GM20431 (cell line): ENCODE measurements around the gene TAGAP.
"Not testable (repeated sequence)": the region's sequence is repeated elsewhere in the genome, so short reads cannot be mapped to it uniquely, and the experiment has no call there.

ENCODE experiments used
- in situ Hi-C: fragments of 300-500 bp; cut with MseI, MboI; formaldehyde crosslinking; loops from one replicate; pipeline ENCODE4 v1.15.0; 2020; ENCODE audit warnings: low sequenced_read_pairs; ENCODE audit not compliant: unreplicated experiment

The TAGAP gene

GRCh38 chr6:159047891-159048685 is 3.3 kb upstream of the TAGAP start:
- in situ Hi-C loops: no loop called here

DNA sequence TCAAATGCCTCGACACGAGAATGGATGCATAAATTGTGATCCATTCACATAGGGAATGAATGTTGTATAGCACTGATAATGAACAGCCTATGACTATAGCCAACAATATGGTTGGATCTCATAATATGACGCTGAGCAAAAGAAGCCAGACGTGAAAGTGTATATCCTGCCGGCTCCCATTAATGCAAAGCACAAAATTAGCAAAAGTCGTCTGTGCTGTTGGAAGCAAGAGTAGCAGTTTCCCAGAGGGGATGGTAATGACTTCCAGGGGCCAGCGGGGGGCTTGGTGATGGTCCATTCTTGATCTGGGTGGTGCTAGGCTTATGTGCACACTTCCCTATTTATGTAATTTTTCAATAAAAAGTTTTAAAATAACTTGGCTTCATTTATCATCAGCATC is 1.0 kb upstream of the TAGAP start:
- in situ Hi-C loops: no loop called here

DNA sequence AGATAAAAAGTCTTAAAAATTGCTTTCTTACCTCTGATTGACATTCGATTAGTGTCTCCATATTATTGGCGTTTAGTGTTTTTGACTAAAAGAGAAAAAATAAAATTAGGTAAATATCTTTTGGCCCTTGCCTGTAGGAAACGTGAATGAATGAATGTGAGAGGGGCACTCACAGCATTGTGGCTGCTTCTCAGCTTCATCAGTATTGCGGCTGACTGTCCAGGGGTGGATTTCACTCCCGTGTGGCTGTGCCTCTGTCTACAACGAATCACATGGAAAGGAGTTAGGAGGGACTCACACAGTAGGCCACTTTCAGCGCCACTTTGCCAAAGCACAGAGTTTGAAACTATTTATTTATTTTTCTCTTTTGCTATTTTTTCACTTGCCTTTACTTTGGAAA is 844 bp downstream of the TAGAP start:
- in situ Hi-C loops: no loop called here

DNA sequence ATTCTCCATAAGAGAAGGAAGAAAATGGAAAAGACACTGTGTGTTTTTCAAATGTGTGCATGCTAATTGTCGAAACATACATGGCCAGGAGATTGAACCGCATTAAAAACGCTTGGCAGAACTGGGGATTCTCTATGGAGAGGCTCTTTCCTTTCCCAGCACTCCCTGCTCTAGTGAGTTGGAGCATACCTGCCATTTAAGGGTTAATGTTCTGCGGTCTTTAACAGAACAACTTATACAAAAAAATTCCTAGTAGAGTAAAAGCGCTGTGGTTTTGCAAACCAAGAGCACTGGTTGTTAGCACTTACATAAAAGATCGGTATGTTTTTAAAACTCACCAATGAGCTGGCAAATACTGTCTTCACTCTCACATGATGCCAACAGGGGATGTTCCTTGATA is 1.5 kb downstream of the TAGAP start:
- in situ Hi-C loops: no loop called here

DNA sequence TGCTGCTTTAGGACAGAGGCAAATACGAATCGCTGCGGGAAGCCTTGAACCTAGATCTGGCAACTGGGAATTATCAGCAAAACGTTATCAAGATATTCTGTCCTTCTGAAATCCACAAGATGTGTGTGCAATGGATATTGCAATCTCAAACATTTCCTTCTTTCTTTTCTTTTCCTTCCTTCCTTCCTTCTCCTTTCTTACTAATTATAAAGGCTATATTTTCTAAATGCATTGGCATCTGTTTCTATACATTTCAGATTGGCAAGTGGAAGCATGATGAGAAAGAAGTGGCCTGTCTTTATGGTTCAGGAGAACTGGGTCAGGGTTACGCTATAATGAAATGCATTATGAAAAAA is 2.0 kb downstream of the TAGAP start:
- in situ Hi-C loops: no loop called here

DNA sequence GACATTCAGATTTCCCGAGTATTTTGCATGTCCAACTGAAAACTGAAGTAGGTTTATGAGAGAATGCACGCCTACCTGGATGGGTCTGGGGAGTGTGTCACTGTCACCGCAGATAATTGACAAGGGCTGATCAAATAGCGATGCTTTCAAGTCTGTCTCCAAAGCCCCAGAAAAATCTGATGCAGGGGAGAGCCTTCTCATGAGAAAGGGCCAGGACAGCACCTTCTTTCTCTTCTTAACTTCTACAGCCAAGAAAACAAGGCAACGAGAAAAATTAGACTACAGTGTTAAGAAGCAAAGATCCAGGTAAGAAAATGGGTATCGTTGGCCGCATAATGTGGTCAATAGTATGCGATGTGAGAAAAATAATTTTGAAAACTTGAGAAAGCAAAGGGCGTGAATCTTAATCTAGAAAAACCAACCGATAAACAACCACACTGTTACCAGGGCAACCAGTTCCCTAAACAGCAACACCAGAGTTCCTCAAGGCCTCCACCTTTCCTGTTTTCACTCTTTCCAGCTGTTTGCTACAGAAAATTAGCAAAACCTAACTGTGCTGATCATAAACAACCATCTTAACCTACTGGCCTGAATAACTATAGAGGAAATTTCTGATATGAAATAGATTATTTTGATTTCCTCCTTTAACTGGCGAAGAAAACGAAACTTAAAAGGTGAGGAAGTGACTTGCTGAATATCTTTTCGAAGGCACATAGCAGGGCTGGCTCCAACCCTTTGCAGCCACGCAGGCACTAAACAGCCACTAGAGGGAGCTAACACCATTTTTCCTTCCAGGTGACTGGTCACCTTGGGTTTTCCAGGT is 2.6 kb downstream of the TAGAP start:
- in situ Hi-C loops: no loop called here

DNA sequence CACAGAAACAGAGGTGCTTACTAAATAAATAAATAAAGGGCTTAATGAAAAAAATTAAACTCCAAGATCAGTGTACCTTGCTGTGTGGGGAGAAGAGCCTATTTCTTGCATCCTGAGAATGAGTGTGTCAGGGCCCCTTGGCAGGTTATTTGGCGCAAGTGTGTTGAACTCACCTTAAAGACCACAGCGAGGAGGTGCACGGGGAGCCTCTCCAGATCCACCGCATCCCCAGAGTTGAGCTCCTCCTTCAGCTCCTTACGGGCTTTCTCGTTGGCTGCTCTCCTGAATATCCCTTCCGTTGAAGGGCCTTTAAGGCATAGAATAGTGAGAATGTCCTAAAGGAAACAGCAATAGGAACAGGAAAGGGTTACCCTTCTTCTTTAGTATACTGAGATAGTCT is 3.6 kb downstream of the TAGAP start:
- in situ Hi-C loops: no loop called here

GRCh38 chr6:159039885-159040258 is 4.9 kb downstream of the TAGAP start:
- in situ Hi-C loops: no loop called here

GRCh38 chr6:159038914-159039884 is 5.6 kb downstream of the TAGAP start:
- in situ Hi-C loops: no loop called here

DNA sequence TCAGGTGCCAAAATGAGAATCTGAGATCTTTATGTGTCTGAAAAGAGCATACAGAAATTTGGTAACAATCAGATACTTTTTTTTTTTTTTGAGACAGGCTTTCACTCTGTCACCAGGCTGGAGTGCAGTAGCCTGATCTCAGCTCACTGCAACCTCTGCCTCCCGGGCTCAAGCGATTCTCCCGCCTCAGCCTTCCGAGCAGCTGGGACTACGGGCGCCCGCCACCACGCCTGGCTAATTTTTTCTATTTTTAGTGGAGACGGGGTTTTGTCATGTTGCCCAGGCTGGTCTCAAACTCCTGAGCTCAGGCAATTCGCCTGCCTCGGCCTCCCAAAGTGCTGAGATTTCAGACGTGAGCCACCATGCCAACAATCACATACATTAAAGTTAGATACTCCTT is 6.5 kb downstream of the TAGAP start:
- in situ Hi-C loops: not testable (repeated sequence)

GRCh38 chr6:159037756-159038290 is 7.0 kb downstream of the TAGAP start:
- in situ Hi-C loops: no loop called here

- in situ Hi-C loops: no loop called here
Observed at GRCh38 chr6:159036673-159037072, 8.1 kb downstream of the TAGAP start.

GRCh38 chr6:159035891-159036290 is 8.9 kb downstream of the TAGAP start:
- in situ Hi-C loops: no loop called here

- in situ Hi-C loops: no loop called here
Observed at GRCh38 chr6:159033160-159034049, 11.4 kb downstream of the TAGAP start.

- in situ Hi-C loops: no loop called here
Observed at GRCh38 chr6:159031846-159032245, 12.9 kb downstream of the TAGAP start.

GRCh38 chr6:159030168-159030567 is 14.6 kb downstream of the TAGAP start:
- in situ Hi-C loops: no loop called here

DNA sequence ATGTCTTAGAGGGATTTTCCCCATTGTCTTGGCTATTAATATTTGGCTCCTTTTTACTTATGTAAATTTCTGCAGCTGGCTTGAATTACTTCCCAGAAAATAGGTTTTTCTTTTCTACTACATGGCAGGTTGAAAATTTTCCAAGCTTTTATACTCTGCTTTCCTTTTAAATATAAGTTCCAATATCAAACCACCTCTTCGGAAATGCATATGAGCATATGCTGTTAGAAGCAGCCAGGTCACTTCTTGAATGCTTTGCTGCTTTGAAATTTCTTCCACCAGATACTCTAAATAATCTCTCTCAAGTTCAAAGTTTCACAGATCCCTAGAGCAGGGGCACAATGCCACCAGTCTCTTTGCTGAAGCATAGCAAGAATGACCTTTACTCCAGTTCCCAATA is 19.6 kb downstream of the TAGAP start:
- in situ Hi-C loops: not testable (repeated sequence)

GRCh38 chr6:159023893-159024292 is 20.9 kb downstream of the TAGAP start:
- in situ Hi-C loops: no loop called here

DNA sequence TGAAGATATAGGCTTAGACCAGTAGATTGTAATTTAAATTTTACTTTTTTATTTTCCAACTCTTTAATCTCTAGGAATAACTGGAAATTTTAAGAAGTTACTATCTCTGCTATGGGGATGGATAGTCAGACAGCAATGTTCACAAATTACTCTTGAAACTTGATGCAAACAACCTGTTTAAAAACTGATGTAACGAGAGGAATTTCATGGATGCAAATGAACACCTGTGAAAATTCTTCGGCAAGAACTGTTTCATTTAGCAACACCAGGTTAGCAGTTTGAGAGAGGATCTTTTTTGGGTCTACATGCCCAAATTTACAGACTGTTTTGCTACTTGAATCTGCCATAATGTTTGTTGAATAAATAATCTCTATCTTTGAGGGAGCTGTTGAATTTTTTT is 24.8 kb downstream of the TAGAP start:
- in situ Hi-C loops: no loop called here
